ENCODE results near the gene CSNK1G2.
A peak's percentile ranks its signal among the peaks of the same experiment; 100 is the strongest.

CSNK1G2 gene

GRCh38 chr19:1920644-1921043 lies 20.3 kb upstream of the CSNK1G2 start:
- DNase-seq, result no peak

- no peak for DNase-seq
Observed at GRCh38 chr19:1921326-1921725, 19.6 kb upstream of the CSNK1G2 start.

GRCh38 chr19:1921825-1922224 lies 19.1 kb upstream of the CSNK1G2 start:
- no peak for DNase-seq

- DNase-seq, result no peak
Observed at GRCh38 chr19:1922803-1923202, 18.2 kb upstream of the CSNK1G2 start.

GRCh38 chr19:1923319-1923718 lies 17.7 kb upstream of the CSNK1G2 start:
- peak; percentile 29 for DNase-seq

DNA sequence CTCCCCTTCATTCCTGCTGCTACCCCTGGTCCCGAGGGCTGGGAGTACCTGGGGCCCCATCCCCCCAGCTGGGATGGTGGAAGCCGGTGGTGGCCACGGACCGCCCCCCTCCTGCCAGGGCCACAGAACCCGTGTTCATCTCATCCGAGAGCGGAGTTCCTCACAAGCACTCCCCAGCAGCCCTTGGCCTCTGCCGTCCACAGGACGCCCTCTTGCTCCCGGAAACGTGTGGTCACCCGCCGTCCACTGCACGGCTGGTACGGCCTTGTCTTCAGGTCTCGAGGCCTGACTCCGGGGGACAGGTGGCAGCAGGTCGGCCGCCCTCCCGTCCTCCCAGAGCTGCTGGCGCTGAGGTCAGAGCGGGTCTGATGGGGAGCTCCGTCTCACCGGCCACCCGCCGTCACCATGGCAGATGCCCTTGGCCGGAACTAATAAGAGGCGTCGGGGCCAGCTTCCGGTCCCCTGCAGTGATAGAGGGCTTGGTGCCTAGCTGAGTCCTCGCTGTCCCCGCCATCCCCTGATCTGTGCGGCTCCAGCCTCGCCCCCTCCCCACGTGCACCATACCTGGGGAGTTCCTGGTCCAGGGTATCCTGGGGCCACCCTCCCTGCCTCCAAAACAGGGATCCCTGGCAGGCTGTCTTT lies 16.5 kb upstream of the CSNK1G2 start:
- no peak for DNase-seq

- DNase-seq, result no peak
Observed at GRCh38 chr19:1925544-1925943, 15.4 kb upstream of the CSNK1G2 start.

GRCh38 chr19:1929021-1929742 lies 11.8 kb upstream of the CSNK1G2 start:
- DNase-seq, result peak; percentile 80

- no peak for DNase-seq
Observed at GRCh38 chr19:1931445-1931844, 9.5 kb upstream of the CSNK1G2 start.

DNA sequence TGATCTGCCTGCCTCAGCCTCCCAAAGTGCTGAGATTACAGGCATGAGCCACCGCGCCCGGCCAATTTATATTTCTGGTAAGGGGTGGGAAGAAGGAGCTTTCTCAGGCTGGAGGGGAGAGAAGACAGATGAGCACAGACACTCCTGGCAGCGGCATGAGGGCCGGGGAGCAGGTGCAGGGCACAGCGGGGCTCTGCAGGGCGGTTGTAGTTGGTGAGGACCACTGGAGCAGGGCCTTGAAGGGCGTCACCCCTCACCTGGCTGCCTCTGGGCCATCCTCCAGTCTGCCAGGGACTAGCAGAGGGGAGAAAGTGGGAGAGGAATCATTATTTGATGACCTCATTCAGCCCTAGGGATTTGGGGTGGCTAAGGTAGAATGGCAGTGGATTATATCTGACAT lies 8.6 kb upstream of the CSNK1G2 start:
- DNase-seq, result no peak

DNA sequence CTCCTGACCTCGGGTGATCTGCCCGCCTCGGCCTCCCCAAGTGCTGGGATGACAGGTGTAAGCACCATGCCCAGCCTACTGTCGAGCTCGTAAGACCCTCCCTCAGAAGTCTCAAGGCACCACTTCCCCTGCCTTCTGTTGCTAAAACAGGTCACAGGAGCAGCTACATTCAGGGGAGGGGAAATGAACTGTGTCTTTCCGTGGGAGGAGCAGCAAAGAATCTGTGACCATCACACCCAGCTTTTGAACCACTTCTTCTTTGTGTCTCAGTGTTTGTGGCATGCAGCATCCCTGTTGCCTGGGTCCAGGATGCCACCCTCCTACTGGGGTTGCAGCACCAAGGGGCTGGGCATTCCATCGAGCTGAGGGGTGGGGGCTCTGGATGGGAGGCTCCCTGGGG lies 7.7 kb upstream of the CSNK1G2 start:
- DNase-seq, result no peak

- DNase-seq, result no peak
Observed at GRCh38 chr19:1933942-1934341, 7.0 kb upstream of the CSNK1G2 start.

DNA sequence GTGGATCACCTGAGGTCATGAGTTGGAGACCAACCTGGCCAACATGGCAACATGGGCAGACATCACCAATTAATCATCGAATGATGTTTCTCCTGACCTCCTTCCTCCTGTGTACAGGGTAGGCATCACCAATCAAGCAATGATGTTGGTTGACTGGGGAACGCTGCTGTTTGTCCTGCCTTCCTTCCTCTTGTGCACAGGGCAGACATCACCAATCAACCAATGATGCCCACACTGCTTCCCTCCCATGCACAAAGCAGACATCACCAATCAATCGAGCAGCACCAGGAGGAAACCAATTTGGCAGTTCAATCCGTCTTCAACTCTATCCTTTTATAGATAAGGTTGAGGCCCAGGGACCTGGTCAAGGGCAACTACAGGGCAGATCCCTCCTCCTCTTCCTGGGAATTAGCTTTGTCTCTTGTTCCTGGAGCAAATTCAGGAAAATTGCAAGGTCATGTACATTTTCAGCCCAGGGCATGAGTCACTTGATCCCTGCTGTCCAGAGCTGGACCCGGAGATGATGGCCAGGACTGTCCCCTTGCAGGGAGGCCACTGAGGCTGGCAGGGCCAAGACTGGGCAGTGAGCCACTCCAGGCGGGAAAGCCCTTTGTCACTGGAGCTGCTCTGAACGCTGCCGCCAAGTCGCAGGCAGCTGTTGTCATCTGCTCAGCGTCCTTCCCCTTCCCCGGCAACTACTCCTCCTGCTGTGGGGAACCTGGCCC lies 5.3 kb upstream of the CSNK1G2 start:
- no peak for DNase-seq

GRCh38 chr19:1936430-1936829 lies 4.5 kb upstream of the CSNK1G2 start:
- no peak for DNase-seq

- DNase-seq, result no peak
Observed at GRCh38 chr19:1936916-1937610, 3.9 kb upstream of the CSNK1G2 start.

DNA sequence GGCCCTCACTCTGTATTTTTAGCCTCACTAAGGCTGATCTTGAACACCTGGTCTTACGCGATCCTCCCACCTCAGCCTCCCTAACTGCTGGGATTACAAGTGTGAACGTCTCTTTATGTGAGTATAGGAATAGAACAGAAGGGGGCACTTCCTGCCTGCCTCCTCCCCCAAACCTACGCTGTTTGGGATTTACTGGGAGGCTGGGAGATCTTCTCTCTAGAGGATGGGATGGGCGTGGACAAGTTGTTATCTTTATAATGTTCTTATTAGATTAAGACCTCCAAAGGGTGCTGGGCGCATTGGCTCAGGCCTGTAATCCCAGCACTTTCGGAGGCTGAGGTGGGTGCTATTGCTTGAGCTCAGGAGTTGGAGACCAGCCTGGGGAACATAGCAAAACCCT lies 2.9 kb upstream of the CSNK1G2 start:
- no peak for DNase-seq

DNA sequence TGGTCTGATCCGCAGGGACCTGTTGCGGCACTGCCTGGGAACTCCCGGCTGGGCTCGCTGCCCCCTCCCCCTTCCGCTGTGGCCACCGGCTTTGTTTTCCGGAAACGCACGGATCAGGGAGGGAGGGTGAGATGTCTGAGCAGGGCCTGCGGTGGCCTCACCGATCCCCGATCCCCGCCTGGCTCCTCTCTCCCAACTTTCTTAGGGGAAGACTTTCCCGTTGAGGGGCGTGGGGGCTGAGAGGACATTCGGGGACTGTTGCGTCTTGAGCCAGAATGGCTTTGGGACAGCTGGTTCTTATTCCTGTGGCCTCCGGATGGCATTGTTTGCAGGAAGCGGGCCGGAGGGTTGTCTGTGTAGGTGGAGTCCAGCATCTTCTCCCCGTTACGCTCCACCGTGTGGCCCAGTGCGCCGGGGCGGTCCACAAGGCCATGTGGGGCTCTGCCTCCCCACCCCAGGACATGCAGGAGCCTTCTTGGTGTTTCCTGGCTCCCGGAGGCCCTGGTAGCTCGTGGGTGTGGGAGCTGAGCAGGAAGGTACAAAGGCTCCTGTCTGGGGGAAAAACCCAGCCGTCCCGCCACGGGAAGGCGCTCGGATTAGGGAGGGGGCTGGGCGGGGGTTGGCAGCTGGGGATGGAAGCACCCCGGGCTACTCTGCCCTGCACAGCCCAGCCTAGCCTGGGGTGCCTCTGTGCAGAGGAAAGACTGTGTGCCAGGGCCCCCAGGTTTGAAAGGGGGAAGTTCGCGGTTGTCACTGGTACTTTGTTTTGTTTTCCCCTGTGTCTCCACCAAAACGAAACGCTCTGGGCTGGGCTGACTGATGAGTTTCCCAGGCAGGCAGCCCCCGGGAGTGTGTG lies 1.3 kb downstream of the CSNK1G2 start:
- DNase-seq, result peak; percentile 77

GRCh38 chr19:1942934-1943555 lies 2.1 kb downstream of the CSNK1G2 start:
- DNase-seq, result no peak

DNA sequence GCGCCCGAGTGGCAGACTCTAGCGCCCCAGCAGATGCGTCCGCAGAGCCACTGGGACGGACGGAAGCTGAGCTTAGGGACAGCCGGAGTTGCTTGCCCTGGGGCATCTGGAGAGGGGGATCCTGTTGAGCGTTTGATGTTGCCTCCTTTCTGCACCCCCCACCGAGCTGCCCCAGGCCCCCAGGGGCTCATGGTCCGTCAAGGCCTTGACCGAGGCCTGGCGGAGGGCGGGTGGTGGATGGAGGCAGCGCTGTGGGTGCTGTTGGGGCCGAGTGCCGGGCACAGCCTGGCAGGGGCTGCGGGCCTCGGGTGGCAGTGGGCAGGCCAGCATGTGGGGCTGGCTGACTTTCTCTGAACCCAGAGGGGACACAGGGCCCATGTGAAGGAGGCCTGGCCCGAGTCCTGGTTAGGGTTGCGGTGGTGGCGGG lies 2.7 kb downstream of the CSNK1G2 start:
- DNase-seq, result no peak

DNA sequence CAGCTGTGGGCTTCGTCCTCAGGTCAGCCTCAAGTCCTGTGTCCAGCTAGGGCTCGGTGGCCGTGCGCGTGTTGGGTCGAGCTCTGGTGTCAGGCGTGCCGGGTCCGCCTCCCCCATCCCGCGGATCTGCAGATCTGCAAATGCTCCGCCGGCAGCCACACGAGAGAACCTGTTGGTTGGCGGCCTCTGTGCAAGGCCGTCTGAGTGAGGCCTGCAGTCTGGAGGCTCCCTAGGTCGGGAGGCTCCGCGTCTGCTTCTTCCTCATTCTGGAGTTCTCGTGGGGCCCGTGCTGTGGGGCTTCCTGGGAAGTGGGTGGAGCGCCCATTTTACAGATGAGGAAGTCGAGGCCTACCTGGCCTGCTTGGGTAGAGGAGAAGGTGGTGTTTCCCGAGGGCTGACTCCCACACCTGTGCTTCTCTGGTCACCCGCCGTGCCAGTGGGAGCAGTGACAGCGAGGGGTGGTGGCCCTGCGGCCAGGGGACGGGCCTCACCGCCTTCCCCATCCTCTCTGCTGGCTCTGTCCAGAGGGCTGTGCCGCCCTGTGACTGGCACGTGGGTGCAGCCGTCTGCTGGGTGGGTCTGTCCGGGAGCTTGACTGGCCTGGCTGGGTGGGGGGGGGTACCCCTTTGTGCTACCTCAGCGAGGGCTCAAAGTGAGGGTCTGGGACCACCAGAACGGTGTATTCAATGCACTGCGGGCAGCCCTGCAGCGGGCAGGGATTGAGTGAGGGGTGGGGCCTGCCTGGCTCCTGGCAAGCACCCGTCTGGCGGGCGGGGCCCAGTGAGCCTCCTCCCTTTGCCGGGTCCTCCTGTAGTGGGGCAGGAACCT lies 3.3 kb downstream of the CSNK1G2 start:
- DNase-seq, result no peak

DNA sequence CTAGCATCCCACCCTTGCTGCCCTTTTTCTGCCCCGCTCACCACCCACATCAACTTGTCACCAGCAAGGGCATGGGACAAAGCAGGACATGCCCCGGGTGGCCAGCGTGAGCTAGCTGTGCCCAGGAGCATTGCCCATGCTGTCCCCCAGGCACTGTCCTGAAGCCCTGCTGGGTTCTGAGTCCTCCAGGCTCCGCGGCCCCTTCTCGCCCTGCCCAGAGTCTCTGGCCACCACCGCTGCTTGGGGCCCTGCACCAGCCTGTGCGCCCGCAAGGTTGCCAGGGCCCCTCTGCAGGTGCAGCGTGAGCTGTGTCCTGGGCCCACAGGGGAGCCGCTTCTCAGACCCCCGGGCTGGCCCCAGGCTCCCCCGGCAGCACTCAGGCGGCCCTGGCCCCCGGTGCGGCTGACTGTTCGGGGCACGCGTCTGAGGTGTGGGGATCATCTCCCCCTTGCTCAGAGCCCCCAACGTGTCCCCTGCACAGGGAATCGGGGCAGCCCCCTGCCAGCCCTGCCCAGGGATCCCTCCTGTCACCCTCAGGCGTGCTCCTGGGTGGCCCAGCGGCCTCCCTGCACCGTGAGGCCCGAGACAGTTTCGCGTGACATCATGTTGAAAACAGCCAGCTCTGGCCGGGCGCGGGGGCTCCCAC lies 4.1 kb downstream of the CSNK1G2 start:
- DNase-seq, result no peak
